Thyroid gland (tissue), 4 donors: ENCODE data around the gene LAMTOR3. TPM values are rescaled to one million over a fixed set of nuclear protein-coding genes. Genes with fewer than 3 reads are reported as not detected.
"Not testable (repeated sequence)": the region's sequence is repeated elsewhere in the genome, so short reads cannot be mapped to it uniquely, and the experiment has no call there.

Source experiments
- DNase-seq, 2 donors: peaks; one replicate each; pipeline ENCODE4 v3.0.0-alpha.2; 2019
- H3K27ac ChIP-seq, 3 donors: fragments of 200-600 bp; sonication (generic); 1 replicate in 2 of 3; 2 replicates in 1 of 3; pipeline ENCODE4 v1.5.1; 2016 to 2019; ENCODE audit warnings: mild to moderate bottlenecking in 1 of 3, moderate library complexity in 1 of 3
- H3K27me3 ChIP-seq: fragments of 200-600 bp; sonication (generic); one replicate; pipeline ENCODE4 v1.5.1; 2019
- H3K36me3 ChIP-seq, 2 donors: fragments of 200-600 bp; sonication (generic); one replicate each; pipeline ENCODE4 v1.5.1; 2016 to 2019
- H3K4me1 ChIP-seq, 2 donors: fragments of 200-600 bp; sonication (generic); one replicate each; pipeline ENCODE4 v1.5.1; 2017 to 2019
- H3K4me3 ChIP-seq, 3 donors: fragments of 200-600 bp; sonication (generic); replicated peaks in 1 of 3; 1 replicate in 2 of 3; 2 replicates in 1 of 3; pipeline ENCODE4 v1.5.1; 2016; ENCODE audit warnings: mild to moderate bottlenecking in 1 of 3
- H3K9me3 ChIP-seq: fragments of 200-600 bp; sonication (generic); one replicate; pipeline ENCODE4 v1.5.1; 2017
- POLR2A ChIP-seq, 2 donors: fragments of 450-650 bp; IDR thresholded peaks; one replicate each; pipeline ENCODE4 v1.6.1; 2017; ENCODE audit warnings: antibody characterized with exemption in 2 of 2, mild to moderate bottlenecking in 2 of 2, moderate library complexity in 1 of 2
- WGBS, 2 donors: methylation state at CpG; one replicate each; pipeline ENCODE4 v1.1.5; 2017; 5-methylcytosine and 5-hydroxymethylcytosine counted together
- intact Hi-C: fragments of 100-400 bp; cut with DNase I; formaldehyde crosslinking; loops from one replicate; pipeline ENCODE4 v1.15.1; 2023
- total RNA-seq, 4 donors: library from RNA; depleted of rRNA; stranded (reverse); fragments of >200 nt; gene quantifications; one replicate each; pipeline ENCODE4 v1.2.3, GENCODE V29; 2016
- TF ChIP-seq, protein P1 (sequence below), 6 experiments: fragments of 200-600 bp in 3 of 6; fragments of 450-650 bp in 3 of 6; sonication (generic) in 3 of 6; IDR thresholded peaks; one replicate each; pipeline ENCODE4 v1.5.1; 2016 to 2019; ENCODE audit warnings: antibody characterized with exemption in 6 of 6, mild to moderate bottlenecking in 2 of 6, inconsistent platforms in 1 of 6, moderate library complexity in 1 of 6

Gene LAMTOR3
- total RNA-seq, 4 donors from 2014 or later = 67.5 to 103 (median 86.1) TPM

DNA sequence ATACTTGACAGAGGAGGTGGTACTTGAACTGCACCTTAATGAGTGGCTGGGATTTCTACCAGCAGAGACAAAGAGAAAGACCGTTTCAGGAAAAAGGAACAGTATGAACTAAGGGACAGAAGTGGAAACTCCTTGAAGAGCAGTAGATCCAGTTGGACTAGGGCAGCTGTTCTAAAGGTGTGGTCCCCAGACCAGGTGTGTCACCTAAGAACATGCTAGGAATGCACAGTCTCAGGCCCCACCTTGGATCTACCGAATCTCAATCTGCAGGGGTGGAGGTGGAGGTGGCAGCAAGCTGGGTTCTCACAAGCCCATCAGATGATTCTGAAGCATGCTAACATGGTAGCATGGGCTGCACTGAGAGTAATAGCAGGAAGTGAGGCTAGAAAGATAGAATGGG, 55.3 kb downstream of the LAMTOR3 start:
- Histone ChIP-seq H3K9me3 (no peaks in the 10 kb centered on the region), H3K36me3 (no peaks in the 10 kb centered on the region), H3K27me3 (no peaks in the 10 kb centered on the region), H3K27ac (no peak overlapping the region), H3K4me1 (no peaks in the 10 kb centered on the region), H3K4me3 (no peak overlapping the region)
- TF ChIP-seq, protein P1, sequence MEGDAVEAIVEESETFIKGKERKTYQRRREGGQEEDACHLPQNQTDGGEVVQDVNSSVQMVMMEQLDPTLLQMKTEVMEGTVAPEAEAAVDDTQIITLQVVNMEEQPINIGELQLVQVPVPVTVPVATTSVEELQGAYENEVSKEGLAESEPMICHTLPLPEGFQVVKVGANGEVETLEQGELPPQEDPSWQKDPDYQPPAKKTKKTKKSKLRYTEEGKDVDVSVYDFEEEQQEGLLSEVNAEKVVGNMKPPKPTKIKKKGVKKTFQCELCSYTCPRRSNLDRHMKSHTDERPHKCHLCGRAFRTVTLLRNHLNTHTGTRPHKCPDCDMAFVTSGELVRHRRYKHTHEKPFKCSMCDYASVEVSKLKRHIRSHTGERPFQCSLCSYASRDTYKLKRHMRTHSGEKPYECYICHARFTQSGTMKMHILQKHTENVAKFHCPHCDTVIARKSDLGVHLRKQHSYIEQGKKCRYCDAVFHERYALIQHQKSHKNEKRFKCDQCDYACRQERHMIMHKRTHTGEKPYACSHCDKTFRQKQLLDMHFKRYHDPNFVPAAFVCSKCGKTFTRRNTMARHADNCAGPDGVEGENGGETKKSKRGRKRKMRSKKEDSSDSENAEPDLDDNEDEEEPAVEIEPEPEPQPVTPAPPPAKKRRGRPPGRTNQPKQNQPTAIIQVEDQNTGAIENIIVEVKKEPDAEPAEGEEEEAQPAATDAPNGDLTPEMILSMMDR (IDR thresholded peaks at IDR 0.05) = no peak
- TF ChIP-seq POLR2A (IDR thresholded peaks at IDR 0.05) = no peak
- 54 to 58% methylated on average over 2 of the region's 2 CpGs for WGBS, 2 donors
- no peak for DNase-seq
- intact Hi-C loops = no loop called here

DNA sequence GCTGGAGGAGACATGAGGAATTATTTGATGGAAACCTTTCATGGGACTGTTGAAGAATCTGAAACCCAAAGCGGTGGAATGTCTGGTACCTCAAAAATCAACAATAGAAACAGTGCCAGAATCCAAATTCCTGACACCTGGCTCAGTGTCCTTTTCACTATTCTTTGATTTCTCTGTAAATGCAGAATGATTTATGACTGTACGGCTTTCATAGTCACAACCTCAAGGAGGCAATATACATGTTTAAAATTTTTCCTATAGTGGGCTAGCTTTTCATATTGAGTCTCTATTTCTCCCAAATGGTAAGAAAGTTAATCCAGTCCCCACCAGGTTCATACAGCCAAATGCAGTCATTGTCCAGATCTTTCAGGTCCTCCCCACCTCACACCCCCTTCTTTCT, 58.3 kb downstream of the LAMTOR3 start:
- Histone ChIP-seq H3K27me3 (no peaks in the 10 kb centered on the region), H3K4me1 (no peaks in the 10 kb centered on the region), H3K36me3 (no peaks in the 10 kb centered on the region), H3K4me3 (no peak overlapping the region), H3K27ac (no peak overlapping the region), H3K9me3 (no peaks in the 10 kb centered on the region)
- no peak for TF ChIP-seq POLR2A (IDR thresholded peaks at IDR 0.05)
- TF ChIP-seq, protein P1 (IDR thresholded peaks at IDR 0.05) = no peak
- 75 to 94% methylated on average over 2 of the region's 2 CpGs for WGBS, 2 donors
- DNase-seq = no peak
- intact Hi-C loops = no loop called here

DNA sequence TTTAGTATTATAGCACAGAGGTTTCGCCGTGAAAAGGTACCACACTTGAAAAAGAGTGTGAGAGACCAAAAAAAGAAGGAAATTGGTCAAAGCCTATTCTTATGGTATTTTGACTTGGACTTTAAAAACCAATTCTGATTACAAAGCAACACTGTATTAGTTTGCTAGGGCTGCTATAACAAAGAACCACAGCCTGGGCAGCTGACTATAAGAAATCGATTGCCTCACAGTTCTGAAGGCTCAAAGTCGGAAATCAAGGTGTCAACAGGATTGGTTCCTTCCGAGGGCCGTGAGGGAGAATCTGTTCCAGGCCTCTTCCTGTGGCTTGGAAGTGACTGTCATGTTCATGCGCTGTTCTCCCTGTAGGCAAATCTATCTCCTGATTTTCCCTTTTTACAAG, 59.7 kb downstream of the LAMTOR3 start:
- H3K27ac ChIP-seq = no peak overlapping the region
- no peaks in the 10 kb centered on the region for H3K9me3 ChIP-seq
- no peaks in the 10 kb centered on the region for H3K4me1 ChIP-seq
- no peaks in the 10 kb centered on the region for H3K27me3 ChIP-seq
- H3K36me3 ChIP-seq = no peaks in the 10 kb centered on the region
- TF ChIP-seq, protein P1 (IDR thresholded peaks at IDR 0.05) = no peak
- TF ChIP-seq POLR2A (IDR thresholded peaks at IDR 0.05) = no peak
- no peak overlapping the region for H3K4me3 ChIP-seq
- 90 to 96% methylated on average over 7 of the region's 7 CpGs for WGBS, 2 donors
- intact Hi-C loops = no loop called here
- no peak for DNase-seq

DNA sequence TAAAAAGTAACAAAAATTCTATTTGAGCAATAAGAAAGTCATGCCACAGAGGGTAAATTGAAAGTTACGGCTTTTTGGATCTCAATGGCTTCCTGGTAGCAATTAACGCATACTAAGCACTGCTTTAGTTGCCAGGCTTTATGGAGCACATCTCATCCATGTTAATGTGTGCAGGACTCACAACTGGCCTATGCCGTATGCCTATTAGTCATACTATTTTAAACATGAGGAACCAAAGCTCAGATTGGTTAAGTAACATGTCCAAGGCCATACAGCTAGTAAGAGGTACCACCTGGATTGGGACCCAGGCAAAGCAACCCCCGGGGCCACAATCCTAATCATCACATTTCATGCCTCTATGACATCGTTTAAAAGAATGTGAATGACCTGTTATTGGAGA, 60.5 kb downstream of the LAMTOR3 start:
- Histone ChIP-seq H3K27me3 (no peaks in the 10 kb centered on the region), H3K4me3 (no peak overlapping the region), H3K27ac (no peak overlapping the region), H3K36me3 (no peaks in the 10 kb centered on the region), H3K9me3 (no peaks in the 10 kb centered on the region), H3K4me1 (no peaks in the 10 kb centered on the region)
- TF ChIP-seq, protein P1 (IDR thresholded peaks at IDR 0.05) = no peak
- no peak for TF ChIP-seq POLR2A (IDR thresholded peaks at IDR 0.05)
- DNase-seq = no peak
- intact Hi-C loops = no loop called here
- 84 to 92% methylated on average over 5 of the region's 5 CpGs for WGBS, 2 donors

DNA sequence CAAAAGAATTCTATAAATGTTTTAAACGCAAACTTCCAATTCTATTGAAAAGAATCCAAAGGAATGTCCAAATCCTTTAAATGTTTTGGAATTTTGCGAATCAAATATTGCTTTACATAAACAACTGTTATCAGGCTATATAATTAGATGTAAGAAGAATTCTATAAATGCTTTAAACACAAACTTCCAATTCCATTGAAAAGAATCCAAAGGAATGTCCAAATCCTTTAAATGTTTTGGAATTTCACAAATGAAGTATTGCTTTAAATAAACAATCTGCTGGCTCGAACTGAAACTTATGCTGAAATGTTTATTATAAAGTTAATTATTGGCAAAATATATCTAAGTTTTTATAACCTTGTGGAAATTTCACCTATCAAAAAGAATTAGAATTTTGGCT, 61.5 kb downstream of the LAMTOR3 start:
- H3K27ac ChIP-seq = no peak overlapping the region
- DNase-seq = no peak
- H3K36me3 ChIP-seq = no peaks in the 10 kb centered on the region
- no peaks in the 10 kb centered on the region for H3K27me3 ChIP-seq
- H3K9me3 ChIP-seq = no peaks in the 10 kb centered on the region
- H3K4me3 ChIP-seq = no peak overlapping the region
- H3K4me1 ChIP-seq = no peaks in the 10 kb centered on the region
- no peak for TF ChIP-seq POLR2A (IDR thresholded peaks at IDR 0.05)
- WGBS, 2 donors = 74 to 78% methylated on average over 3 of the region's 3 CpGs
- intact Hi-C loops = no loop called here

DNA sequence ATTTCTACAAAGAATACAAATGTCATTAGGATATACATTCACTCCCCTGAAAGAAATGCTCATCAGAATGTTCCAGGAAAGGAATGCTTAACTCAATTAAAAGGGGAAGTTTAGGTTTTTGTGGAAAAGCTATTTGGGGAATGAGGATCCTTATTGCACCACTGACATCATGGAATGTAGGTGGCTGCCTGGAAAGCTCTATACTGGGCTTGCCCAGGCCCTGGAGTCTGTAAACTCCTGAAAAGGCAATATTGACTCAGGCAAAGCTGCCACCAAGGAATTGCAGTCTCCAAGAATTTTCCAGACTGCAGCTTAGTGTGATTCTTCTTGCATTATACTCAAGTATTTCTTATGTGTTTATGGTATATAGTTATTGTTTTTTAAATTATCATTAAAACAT, 61.9 kb downstream of the LAMTOR3 start:
- DNase-seq = no peak
- no peaks in the 10 kb centered on the region for H3K27me3 ChIP-seq
- TF ChIP-seq POLR2A (IDR thresholded peaks at IDR 0.05) = no peak
- TF ChIP-seq, protein P1 (IDR thresholded peaks at IDR 0.05) = no peak
- H3K4me1 ChIP-seq = no peaks in the 10 kb centered on the region
- no peaks in the 10 kb centered on the region for H3K36me3 ChIP-seq
- intact Hi-C loops = no loop called here
- no peaks in the 10 kb centered on the region for H3K9me3 ChIP-seq
- no peak overlapping the region for H3K4me3 ChIP-seq
- H3K27ac ChIP-seq = no peak overlapping the region

DNA sequence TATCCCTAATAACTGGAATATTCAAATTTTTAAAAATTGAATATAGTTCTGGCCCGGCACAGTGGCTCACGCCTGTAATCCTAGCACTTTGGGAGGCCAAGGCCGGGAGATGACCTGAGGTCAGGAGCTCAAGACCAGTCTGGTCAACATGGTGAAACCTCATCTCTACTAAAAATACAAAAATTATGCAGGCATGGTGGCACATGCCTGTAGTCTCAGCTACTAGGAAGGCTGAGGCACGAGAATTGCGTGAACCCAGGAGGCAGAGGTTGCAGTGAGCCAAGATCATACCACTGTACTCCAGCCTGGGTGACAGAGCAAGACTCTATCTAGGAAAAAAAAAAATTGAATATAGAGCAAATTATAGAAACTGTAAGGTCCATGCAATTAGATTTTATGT, 64.2 kb downstream of the LAMTOR3 start:
- H3K27ac ChIP-seq, H3K4me3 ChIP-seq, H3K4me1 ChIP-seq, H3K27me3 ChIP-seq, intact Hi-C loops, DNase-seq, H3K9me3 ChIP-seq, H3K36me3 ChIP-seq: not testable (repeated sequence)
- 94 to 97% methylated on average over 5 of the region's 5 CpGs for WGBS, 2 donors
